CD4-positive, alpha-beta T cell treated with Interleukin-2 at 100 ng/mL for 4 hours (primary cell): Measurements from ENCODE around the gene CXCR2.
"Not testable (repeated sequence)": the region's sequence is repeated elsewhere in the genome, so short reads cannot be mapped to it uniquely, and the experiment has no call there.

Experiments
- DNase-seq: peaks from one replicate; pipeline ENCODE4 v3.0.0-alpha.2; 2020; ENCODE audit warnings: low spot score

The CXCR2 gene

DNA sequence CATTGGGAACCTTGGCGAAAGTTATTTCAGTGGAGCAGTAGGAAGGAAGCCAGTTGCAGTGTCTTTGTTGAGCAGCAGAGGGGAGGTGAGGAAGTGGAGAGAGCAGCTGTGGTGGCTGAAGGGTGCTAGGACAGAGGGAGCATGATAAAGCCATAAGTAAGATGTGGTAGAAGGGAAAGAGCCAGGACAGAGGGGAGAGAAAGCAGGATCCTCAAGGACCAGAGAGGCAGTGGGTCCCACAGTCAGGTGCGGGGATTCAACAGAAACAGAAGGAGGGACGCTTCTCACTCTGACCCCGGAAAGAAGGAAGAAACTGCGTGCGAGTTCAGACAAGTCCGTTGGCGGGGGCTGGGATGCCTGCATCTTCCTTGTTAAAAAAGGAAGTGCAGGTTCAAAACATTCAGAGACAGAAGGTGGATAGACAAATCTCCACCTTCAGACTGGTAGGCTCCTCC lies at the start of gene CXCR2:
Gene CXCR2, plus strand, starts transcription at position 403 of the 455 bp plus-strand sequence. CDS start 8,774 bp downstream, outside the sequence.
- no peak for DNase-seq

DNA sequence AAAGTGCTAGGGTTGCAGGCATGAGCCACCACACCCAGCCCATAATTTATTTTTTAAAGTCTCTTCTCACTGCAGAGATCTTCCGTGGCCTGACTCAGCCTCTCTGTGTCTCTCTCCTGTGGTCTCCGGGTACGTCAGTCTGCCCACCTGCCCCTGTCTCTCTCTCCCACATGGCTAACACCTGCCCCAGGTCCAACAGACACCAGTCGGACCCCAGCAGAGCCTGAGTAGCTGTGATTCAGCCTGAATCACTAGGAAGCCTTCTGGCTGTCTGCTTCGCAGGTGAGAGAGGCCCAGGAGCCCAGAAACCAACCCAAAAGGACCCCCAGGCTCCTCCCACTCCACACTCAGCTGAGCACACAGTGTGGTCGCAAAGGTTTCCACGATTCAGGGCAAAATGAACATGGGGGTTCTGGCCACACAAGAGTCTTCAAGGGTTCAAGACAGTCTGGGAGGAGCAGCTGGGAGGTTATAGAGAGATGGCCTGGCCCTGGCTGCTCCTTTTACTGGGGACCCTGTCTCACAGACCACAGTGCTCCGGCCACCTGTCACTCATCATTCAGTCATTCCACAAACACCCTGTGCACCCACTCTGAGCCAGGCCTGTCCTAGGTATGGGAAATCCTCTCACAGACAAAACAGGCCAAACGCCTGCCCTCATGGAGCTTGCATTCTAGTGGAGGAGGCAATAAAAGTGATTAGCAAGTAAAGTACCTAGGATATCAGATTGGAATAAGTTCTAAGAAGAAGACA lies 48.2 kb upstream of the CXCR2 start:
- no peak for DNase-seq

DNA sequence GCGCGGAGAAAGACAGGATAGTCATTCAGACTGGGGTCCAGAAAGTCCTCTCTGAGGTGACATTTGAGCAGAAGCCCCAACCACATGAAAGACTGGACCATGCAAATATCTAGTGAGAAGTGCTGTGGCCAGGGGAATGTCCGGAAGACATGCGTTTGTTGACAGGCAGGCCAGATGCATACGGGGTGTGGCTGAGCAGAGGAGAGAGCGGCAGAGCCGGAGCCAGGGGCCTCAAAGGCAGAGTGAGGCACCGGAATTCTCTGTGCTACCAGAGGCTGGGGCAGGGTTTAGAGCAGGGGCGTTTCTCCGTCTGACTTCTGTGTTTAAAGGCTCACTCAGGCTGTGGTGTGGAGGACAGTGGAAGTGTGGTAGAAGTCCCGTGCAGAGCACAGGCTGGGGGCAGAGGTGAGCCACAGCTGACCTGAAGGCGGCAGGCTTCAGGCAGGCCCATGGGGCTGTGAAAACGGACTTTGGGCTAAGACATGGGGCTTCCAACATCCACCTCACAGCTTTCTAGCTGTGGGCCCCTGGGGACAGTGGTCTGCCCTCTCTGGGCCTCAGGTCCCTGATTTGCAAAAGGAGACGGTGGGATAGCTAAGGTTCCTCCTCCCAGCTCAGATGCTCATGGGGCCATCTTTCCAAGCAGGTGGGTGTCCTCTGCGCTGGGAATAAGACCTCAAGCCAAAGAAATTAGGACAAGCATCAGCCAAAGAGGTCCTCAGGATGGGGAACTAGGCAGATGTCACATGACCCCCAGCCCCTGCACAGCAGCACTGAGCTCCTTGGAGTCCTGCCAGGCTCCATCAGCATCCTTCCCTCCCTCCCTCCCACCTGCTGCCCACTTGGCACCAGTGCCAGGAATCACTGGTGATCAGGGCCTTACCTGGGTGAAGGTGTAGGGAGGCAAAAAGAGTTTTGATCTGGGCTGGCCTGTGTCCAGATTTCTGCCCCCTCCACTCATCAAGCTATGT lies 45.6 kb upstream of the CXCR2 start:
- DNase-seq: no peak

DNA sequence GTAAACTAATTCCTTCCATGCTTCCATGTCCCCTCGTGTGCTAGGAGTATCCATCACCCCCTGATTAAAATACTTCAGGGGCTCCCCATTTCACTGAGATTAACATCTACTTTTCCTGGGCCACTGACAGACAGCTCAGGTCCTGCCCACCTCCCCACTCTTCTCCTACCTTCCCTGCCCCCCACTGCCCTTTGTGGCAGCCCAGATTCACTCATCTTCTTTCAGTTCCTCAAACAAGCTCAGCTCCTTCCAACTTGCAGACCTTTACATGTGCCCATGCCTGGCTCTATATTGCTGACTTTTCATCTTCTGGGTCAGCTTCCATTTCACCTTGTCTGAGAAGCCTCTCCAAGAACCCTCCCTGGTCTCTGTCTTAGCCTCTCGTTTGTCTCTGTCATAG lies 44.8 kb upstream of the CXCR2 start:
- no peak for DNase-seq

DNA sequence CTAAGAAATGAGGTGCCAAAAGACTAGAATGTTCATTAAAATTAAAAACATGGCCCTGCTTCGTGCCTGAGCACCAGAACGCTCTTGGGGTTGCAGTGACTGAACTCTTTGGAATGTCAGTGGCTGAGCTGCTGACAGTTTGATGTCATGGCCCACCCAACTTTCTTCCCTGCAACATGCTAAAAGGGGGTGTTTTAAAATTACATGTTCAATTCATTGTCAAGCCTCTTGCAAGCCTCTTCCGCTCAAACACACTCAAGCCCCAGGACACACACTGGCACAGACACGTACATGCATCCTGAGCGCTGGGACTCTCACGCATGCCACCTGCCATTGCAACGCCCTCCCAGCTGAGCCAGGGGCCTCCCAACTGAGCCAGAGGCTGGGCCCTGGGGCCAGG lies 44.1 kb upstream of the CXCR2 start:
- DNase-seq: no peak

DNA sequence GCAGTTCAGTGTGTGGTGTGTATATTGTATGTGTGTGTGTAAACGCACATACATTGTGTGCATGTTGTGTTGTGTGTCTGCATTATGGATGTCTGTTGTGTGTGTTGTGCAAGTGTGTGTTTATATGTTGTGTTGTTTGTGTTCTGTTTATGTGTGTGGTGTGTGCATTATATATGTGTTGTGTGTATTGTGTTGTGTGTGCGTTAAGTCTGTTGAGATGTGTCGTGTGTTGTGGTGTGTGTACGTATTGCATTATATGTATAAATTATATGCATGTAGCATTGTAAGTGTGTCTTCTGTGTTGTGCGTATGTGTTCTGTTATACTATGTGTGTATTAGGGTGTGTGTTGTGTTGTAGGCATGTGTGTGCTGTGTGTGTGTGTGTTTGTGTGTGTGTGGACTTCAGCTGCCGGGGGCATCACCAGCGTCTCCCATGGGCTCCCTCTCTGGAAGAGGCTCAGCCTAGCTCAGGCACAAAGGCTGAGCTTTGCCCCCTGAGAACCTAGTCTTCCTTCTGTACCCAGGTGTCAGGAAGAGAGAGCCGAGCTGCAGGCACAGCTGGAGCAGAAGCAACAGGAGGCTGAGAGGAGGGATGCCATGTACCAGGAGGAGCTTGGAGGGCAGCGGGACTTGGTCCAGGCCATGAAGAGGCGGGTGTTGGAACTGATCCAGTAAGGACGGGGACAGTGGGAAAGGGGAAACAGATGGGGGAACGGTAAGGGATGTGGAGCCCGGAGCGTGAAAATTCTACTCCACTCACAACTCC lies 43.1 kb upstream of the CXCR2 start:
- no peak for DNase-seq

DNA sequence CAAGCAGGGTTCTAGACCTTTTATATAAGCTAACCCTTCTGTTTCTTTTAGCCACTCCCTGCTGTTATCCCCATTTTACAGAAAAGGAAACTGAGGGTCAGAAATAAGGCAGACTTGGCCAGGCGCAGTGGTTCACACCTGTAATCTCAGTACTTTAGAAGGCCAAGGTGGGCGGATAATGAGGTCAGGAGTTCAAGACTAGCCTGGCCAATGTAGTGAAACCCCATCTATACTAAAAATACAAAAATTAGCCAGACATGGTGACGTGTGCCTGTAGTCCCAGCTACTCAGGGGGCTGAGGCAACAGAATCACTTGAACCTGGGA lies 42.5 kb upstream of the CXCR2 start:
- DNase-seq: no peak

DNA sequence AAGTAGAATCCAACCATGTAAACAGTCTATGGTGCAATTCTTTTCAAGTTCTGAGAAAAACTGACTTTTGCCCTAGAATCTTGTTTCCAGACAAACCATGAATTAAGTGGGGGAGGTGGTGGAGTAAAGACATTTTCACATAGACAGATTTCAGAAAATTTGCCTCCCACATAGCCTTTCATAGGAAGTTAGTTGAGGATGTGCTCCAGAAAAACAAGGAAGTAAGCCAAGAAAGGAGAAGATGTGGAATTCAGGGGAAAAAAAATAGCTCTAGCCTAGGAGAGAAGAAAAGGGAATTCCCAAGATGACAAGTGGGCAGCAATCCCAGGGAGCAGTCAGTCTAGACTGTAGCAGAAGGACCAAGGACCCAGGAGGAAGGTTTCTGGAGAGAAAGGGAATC lies 39.4 kb upstream of the CXCR2 start:
- no peak for DNase-seq

DNA sequence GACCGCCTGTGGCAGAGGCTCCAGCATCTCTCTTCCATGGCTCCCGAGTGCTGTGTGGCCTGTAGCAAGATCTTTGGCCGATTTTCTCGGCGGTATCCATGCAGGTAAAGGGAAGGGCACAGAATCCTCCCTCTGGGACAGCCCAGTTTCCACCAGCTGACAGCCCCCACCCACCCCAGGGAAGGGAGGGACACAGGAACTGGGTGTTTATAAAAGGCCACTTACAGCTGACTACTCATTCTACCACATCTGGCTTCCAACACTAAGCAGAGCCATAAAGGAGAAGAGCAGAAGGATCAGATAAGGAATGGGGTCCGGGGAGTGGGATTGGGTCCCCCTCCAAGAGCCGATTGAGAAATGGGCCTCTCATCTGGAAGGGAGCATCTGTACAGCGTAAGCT lies 36.6 kb upstream of the CXCR2 start:
- DNase-seq: no peak

DNA sequence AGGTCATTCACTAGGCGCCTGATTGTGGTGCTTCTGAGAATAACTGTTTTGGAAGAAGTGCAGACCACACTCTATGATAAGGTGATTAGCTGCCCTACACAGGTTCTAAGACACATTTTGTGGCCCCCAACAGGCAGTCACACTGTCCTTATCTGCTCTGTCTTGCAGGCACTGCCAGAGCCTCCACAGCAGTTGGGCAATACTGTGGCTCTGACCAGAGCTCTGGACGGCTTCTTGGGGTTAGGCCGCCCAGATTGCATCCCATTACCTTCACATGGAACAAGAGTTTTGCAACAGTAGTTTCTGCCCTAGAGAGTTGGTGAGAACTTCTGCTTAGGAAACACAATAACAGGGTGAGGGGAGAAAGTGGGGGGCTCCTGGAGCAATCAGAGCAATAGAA lies 34.1 kb upstream of the CXCR2 start:
- DNase-seq: no peak

DNA sequence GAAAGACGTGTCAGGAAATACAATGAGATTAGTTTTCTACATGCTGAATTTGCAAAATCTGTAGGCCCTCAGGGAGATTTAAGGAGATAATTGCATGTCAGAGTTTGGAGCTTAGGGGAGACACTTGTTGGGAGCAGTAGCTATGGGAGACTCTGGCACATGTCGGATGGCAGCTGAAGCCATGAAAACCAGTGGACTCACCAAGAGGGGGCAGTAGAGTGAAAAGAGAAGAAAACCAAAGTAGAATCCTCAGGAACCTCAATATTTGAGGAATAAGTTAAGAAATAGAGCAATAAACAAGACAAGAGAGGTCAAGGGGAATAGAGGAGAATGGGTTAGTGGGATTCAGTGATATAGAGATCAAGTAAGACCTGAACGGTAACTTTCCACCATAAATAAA lies 31.9 kb upstream of the CXCR2 start:
- DNase-seq: no peak

DNA sequence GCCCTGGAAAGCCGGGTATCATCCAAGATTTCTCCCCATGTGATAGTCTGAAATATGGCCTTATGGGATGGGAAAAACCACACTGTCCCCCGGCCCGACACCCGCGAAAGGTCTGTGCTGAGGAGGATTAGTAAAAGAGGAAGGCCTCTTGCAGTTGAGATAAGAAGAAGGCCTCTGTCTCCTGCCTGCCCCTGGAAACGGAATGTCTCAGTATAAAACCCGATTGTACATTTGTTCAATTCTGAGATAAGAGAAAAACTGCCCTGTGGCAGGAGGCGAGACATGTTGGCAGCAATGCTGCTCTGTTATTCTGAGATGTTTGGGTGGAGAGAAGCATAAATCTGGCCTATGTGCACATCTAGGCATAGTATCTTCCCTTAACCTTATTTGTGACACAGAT lies 30.0 kb upstream of the CXCR2 start:
- no peak for DNase-seq

DNA sequence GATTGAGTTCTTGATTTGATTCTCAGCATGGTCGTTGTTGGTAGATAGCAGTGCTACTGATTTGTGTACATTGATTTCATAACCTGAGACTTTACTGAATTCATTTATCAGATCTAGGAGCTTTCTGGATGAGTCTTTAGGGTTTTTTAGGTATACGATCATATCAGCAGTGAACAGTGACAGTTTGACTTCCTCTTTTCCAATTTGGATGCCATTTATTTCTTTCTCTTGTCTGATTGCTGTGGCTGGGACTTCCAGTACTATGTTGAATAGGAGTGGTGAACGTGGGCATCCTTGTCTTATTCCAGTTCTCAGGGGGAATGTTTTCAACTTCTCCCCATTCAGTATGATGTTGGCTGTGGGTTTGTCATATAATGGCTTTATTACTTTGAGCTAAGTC lies 27.9 kb upstream of the CXCR2 start:
- no peak for DNase-seq

DNA sequence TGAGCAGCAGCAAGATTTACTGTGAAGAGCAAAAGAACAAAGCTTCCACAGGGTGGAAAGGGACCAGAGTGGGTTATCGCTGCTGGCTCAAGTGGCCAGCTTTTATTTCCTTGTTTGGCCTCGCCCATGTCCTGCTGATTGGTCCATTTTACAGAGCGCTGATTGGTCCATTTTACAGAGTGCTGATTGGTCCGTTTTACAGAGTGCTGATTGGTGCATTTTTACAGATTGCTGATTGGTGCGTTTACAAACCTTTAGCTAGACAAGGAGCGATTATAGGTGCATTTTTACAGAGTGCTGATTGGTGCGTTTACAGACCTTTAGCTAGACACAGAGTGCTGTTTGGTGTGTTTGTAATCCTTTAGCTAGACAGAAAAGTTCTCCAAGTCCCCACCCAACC lies 17.0 kb upstream of the CXCR2 start:
- not testable (repeated sequence) for DNase-seq

DNA sequence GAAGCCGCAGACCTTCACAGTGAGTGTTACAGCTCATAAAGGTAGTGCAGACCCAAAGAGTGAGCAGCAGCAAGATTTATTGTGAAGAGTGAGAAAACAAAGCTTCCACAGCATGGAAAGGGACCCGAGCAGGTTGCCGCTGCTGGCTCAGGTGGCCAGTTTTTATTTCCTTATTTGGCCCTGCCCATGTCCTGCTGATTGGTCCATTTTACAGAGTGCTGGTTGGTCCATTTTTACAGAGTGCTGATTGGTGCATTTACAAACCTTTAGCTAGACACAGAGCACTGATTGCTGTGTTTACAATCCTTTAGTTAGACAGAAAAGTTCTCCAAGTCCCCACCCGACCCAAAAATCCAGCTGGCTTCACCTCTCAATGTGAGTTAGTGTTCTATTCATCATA lies 4.0 kb upstream of the CXCR2 start:
- not testable (repeated sequence) for DNase-seq

DNA sequence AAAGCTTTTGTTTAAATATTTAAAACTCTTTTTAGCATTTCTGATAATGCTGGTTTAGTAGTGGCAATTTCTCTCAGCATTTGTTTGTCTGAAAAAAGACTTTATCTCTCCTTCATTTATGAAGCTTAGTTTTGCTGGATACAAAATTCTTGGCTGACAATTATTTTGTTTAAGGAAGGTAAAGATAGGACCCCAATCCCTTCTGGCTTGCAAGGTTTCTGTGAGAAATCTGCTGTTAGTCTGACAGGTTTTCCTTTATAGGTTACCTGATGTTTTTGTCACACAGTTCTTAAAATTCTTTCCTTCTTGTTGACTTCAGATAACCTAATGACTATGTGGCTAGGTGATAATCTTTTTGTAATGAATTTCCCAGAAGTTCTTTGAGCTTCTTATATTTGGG lies 3.5 kb upstream of the CXCR2 start:
- not testable (repeated sequence) for DNase-seq

DNA sequence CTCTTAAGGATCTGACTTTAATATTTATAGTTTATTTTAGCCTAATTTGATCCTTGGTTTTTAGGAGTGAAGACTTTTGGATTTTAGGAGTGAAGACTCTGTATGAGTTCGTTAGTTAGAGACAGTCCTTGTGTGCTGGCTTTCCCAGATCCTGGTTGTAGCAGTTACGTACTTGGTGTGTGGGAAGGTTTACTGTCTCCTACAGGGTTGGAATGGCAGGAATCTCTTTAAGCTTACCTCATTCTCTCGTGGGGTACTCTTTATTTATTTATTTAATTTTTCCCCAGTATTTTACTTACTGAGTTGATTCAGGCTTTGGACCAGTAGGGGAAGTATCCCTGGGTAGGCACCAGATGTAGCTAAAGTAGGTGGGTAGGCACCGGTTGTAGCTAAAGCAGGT lies 1.8 kb upstream of the CXCR2 start:
- no peak for DNase-seq

DNA sequence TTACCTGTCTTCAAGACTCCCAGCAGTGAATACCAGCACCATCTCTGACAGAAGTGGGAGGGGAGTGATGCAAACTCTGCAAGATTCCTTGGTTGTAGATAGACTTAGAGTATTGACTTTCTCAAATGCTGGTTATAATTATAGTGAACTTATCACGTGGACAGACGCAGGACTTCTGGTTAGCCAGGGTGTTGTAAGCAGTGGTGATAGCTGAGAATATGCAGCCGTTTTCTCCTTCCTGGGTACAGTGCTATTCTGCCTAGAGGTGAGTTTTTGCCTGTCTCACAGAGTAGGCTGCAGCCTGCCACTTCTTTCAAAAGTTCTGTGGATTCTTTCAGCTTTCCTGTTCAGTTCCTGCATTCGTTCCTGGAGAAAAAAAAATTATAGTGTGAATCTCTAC lies 733 bp upstream of the CXCR2 start:
- no peak for DNase-seq

DNA sequence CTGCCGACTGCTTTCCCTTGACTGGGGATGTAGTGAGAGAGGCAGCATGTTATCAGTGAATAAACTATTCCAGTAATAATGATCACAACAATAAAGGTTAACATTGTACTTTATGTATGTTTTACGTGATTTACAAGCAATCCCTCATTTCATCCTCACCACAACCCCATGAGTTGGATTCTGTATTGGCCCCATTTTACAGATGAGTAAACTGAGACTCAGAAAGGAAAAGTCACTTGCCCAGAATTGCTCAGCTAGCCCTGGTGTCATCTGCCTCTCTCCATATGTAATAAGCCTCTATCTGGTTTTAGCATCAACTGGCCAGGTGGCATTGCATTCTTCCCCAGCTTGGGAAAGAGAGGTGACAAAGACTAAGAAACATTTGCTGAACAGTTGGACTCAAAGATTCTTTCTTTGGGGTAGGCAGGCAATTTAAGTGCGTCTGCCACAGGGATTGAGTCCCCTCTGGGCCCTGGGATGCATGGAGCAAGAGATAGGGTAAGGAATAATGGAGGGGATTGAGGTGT lies 2.2 kb downstream of the CXCR2 start:
- no peak for DNase-seq

DNA sequence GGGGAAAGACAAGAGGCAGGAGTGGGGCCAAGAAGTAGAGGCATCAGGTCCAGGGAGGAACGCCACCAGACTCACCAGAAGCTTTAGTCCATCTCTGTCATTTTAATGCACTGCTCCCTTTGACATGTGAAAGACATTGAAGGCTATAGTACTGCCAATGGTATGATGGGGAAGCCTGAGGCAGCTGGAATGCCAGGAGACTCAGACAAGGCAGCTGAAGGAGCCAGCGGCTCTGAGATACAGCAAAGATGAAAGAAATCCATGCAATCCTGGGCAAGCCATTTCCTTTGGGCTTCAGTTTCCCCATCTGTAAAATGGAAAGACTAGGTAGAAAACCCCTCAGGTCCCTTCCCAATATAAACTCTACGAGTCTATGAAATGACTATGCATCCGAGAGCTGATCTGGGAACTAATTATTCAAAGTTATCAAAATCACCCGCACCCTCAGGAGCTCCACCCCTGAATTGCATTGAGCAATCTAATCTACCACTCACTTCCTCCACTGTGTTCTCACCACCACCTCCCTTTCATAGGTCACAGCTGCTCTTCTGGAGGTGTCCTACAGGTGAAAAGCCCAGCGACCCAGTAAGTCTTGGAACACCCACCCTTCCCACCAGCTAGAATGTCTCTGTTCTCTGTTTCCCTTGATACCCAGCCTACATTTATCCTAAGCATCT lies 3.1 kb downstream of the CXCR2 start:
- peak; percentile 6 for DNase-seq

DNA sequence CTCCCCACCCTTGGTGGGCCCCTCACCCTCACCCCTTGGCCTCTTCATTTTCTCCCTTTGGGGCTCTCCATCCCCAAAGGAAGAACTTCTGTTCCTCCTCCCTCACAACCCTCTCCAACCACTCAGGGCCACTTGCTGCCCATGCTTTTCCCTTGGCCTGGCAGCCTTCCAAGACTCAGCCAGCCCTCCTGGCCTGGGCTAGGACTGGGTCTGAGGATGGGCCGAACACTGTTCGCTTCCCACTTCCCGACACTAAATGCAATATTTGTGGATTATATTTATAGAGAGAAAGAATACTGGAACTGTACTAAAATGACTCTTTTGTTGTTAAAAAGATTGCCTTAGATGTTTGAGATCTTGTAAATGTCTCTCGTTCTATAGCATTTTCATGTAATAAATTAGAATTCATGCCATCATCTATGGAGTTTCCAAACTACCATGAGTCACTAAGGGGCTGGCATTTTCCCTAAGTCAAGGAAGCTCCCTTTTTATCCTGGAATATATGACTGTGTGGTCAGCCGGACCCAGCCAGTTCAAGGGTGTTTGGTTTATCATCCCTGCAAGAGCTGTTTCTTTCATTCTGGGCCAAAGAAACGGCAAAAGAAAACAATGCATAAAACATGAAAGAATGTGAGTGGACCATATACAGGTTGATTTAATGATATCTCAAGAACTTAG lies 3.8 kb downstream of the CXCR2 start:
- no peak for DNase-seq
